Hematopoietic multipotent progenitor cell treated with erythropoietin and hydrocortisone succinate and interleukin-3 and kit ligand, for 8 days (in vitro differentiated cells): ENCODE results near the gene REP15.
"Not testable (repeated sequence)": the region's sequence is repeated elsewhere in the genome, so short reads cannot be mapped to it uniquely, and the experiment has no call there.

Experiments used
- DNase-seq: peaks from one replicate; pipeline ENCODE4 v3.0.0-alpha.2; 2015

REP15 gene, protein sequence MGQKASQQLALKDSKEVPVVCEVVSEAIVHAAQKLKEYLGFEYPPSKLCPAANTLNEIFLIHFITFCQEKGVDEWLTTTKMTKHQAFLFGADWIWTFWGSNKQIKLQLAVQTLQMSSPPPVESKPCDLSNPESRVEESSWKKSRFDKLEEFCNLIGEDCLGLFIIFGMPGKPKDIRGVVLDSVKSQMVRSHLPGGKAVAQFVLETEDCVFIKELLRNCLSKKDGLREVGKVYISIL

DNA sequence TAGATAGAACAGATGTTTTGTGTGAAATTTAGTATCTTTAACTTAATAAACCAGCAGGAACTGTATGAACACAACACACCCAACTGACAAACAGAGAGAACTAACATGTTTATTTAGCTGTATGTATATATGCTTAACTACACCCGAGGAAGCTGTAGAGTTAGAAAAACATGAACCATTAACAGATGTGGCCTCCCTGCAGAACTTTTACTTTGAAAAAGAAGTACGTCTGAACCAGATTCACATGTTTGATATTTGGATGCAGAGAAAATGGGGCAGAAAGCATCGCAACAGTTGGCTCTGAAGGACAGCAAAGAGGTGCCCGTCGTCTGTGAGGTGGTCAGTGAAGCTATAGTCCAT is at the start of gene REP15:
TSS of gene REP15 (plus strand) at position 155 of the 360 bp plus-strand sequence. CDS start at position 271, 116 bp downstream.
- DNase-seq: no peak

DNA sequence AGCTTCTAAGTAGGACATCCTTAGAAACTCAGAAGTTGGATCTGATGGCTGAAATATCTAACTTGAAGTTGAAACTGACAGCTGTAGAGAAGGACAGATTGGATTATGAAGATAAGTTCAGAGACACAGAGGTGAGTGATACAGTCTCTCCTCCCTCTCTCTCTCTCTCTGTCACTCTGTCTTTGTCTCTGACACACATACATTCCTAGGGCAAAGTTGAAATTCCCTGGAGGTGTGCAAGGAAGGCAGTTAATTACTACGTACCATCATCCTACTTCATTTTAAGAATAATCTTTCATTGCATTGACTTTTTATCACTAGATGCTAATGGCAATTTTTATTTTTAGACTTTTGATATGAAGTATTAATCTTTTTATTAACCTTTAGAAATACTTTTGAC is 46.2 kb upstream of the REP15 start:
- DNase-seq: no peak

DNA sequence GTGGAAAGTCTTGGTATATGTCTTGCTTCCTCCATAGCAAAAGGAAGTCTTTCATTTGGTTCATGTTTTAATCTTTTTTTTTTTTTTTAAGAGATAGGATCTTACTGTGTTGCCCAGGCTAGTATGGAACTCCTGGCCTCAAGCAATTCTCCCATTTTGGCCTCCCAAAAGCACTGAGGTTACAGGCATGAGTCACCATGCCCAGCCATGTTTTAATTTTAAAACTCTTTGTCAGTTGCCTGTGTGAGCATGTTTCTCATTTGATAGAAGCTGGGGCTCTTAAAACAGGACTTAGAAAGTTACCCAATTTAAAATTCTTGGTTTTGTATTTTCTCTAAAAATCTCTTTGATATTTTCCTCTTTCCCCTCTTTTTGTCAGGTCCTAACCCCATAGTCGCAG is 45.0 kb upstream of the REP15 start:
- DNase-seq: no peak

DNA sequence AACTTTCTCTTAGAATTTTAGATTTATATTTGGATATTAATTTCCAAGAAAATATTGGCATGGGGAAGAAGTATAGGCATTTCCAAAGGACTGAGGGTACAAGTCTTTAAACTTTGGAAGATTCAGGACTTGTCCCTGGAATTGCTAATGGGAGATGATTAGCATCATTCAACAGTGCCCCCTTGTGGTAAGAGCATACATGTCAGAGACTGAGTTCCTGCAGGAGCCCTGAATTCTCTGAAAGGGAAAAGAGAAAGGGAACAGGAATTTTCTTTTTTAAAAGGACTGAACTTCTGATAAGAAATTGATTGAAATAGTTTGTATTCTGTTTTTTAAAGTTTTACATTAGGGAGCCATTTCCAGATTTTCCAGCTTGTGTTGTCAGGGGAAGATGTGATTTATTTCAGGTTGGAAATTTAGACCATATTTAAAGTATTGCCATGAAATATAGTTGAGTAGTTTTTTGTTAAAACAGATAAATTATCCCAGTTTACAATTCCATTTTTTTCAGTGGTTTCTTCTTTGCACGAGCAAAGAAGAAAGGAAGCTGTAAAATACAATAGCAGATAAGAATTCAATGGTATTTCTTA is 44.0 kb upstream of the REP15 start:
- peak; percentile 67 for DNase-seq

- DNase-seq: no peak
Measured at GRCh38 chr12:27653661-27654060, 42.6 kb upstream of the REP15 start.

DNA sequence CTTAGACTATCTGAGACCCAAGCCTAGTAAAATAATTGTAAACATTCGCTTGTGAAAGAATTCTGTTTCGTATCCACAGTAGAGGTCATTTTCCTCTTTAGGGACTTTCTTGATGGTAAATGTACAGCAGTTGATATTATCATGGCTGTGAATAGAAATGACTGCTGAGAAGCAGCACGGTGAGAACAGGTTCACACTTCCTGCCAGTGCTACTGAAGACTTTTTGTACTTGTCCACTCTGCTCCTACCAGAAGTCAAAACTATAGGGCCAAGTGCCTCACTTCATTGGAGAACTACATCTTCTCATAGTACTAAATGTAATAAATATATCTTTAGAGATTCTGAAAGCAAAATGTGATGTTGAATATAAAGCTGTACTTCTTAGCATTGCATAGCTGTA is 40.8 kb upstream of the REP15 start:
- DNase-seq: not testable (repeated sequence)

- no peak for DNase-seq
Measured at GRCh38 chr12:27657296-27657695, 39.0 kb upstream of the REP15 start.

DNA sequence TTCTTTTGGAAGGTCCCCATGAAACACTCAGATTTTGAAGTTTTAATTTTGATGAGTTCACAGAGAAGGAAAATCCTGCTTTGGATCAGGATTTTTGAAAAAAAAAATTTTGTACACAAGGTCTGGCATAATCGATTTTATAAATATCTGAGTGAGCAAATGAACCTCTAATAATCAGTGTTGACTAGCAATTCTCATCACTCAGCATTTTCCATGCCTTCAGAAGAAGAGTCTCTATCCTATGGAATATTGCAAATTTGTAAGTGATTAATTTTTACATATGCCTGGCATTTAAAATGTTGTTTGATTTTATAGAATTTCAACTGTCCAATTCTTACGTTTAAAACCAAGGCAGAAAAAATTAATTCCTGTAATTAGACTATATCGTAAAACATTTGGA is 30.5 kb upstream of the REP15 start:
- DNase-seq: no peak

- DNase-seq: no peak
Measured at GRCh38 chr12:27666510-27666909, 29.7 kb upstream of the REP15 start.

DNA sequence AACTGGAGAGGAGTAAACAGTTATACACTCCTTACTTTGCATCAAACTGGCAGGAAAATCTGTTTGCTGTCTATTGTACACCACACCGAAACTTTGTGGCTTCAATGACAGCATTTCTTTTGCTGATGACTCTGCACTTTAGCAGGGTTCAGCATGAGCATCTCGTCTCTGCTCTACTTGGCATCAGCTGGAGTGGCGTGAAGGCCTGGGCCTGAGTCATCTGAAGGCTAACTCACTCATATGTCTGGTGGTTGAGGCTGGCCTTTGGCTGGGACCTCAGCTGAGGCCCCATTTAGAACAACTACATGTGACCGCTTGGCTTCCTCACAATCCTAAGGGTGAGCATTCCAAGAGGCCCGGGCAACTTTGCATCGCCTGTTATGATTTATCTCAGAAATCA is 28.7 kb upstream of the REP15 start:
- DNase-seq: no peak

DNA sequence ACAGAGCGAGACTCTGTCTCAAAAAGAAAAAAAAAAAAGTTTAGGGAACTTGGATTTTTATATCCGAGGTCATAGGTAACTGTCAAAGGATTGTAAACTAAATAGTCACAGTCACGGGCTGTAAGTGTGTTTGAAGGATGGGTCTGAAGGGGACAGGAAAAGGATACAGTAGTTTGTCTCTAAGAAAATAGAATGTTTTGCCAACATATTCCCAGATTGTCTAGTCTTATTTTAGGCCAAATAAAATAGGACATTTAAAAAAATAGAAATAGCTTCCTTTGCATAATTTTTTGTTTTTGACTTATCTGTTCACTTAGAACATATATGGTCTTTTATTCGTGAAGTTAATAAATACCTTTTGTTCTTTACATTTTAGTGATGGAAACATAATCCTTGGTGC is 24.2 kb upstream of the REP15 start:
- no peak for DNase-seq

GRCh38 chr12:27672643-27673042 is 23.6 kb upstream of the REP15 start:
- DNase-seq: no peak

- DNase-seq: no peak
Measured at GRCh38 chr12:27673101-27673718, 23.0 kb upstream of the REP15 start.

DNA sequence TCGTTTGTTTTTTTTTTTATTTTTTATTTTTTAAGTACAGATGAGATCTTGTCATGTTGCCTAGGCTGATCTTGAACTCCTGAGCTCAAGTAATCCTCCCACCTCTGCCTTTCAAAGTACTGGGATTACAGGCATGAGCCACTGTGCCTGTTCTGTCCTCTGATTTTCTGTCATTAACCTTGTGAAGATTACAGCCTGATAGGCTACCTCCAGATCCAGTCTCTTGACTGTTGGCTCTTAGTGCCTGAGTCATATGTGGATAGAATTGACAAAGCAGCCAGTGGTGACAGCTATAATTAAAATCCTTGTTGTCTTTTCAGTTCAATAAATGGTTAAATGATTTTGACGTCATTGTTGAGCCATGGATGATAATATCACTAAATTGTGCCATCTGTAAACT is 21.3 kb upstream of the REP15 start:
- DNase-seq: no peak

DNA sequence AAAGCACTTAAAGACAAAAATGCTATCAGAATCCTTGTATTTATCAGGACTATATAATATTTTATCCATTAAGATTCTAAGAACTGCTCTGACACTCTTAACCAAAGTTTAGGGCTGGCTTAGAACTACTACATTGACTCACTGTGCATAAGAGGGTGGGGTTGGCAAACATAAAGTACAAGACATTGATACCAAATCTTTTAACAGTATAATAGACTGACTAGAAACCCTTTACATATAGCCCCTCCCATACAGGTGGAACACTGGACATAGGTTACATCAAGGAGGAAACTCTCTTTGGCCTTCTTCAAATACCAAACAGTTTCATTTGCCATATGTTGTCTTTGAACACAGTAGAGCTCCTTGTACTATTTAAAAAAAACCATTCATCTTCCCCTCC is 15.6 kb upstream of the REP15 start:
- DNase-seq: no peak

- no peak for DNase-seq
Measured at GRCh38 chr12:27682534-27682933, 13.7 kb upstream of the REP15 start.

DNA sequence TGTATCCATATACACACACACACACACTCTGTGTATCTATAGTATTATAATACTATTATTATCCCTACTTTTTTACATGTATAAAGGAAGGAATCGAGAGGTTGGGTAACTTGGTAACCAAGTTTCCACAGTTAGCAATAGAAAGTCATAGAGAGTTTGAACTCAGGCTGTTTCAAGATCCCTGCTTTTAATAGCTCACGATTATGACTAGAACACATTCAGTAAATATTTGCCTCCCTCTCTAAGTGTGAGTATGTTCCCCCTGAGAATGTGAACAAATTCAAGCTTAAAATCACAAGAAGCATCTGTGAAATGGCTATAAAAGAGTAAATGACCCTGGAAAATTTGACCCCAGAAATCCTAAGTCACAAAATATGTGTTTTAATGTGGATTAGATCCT is 11.0 kb upstream of the REP15 start:
- DNase-seq: no peak

DNA sequence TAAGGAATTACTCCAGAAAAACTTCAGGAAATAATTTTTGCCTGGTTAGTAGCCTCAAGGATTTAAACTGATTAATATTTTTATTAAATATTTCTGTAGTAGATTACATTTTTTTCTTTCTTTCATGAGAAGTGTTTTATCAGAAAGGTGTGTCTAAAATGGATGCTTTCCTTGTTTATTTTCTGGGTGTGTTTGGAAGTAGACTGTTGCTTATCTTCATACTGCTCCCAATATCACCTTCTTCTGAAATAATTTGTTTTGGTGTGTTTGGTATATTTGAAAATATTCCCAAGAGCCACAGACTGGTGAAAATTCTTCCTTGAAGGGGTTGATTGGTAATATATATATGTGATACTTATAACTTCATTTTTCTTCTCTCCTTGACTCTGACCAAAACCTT is 10.1 kb upstream of the REP15 start:
- no peak for DNase-seq

- DNase-seq: no peak
Measured at GRCh38 chr12:27688671-27689070, 7.6 kb upstream of the REP15 start.

DNA sequence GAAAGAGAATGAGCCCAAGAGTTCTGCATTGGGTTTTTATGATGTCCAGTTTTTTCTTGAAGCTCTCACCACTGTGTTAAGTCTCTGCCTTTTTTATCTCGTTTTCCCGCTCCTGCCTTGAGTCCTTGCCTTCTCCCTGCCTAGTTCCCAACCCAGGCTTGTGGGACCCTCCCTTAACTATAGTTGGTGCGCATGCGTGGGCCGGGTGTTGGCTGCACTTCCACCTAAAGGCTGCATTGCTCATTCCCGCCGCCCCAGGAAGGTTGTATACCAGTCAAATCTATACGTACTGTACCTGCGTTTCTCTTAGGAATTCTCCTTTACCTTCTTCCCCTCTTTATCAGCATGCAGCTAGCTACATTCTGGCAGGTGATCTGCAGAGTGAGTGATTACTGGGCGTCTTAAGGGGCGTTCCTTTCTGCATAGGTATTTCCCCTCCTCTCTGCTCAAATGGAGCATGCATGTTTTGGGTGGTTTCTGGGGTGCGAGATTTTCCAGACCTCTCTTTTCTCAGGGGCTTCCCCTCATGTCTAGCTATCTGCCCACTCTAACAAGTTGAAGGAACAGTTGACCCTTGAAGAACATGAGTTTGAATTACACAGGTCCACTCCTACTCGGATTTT is 6.6 kb upstream of the REP15 start:
- DNase-seq: no peak

DNA sequence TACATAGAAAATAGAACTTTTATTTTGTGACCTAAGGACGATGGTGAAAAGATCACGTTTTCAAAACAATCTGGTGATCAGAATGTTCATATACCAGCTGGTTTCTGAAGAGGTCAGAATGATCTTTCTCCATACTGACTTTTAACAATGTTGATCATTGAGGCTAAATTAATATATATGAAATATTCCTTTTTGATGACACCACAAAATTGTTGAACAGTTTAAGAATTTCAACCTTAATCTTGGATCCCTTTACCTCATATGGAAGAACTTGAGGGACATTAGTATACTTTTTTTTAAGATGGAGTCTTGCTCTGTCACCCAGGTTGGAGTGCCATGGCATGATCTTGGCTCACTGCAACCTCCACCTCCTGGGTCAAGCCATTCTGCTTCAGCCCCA is 2.8 kb upstream of the REP15 start:
- DNase-seq: no peak

DNA sequence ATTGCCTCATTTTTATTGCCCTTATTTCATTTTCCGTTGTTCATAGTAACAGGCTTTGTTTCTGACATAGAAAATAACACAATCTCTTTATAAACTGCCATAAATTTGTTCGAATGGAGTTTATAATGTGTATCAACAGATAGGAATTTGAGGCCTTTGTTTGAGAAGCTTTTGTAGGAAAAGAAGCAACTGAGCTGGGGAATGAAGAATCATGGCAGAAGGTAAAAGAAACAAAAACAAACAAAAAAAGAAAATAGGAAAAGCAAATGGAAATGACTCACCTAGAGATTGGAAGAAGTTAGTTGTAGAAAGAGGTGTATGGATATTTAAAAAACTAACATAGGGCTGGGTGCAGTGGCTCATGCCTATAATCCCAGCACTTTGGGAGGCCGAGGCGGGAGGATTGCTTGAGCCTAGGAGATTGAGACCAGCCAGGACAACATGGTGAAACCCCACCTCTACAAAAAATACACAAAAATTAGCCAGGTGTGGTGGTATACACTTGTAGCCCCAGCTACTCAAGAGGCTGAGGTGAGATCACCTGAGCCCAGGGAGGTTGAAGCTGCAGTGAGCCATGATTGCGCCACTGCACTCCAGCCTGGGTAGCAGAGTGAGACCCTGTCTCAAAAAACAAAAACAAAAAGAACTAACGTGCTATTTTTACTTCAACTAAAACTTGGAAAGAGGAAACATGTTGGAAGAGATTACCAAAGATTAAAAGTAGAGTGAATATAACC is 523 bp upstream of the REP15 start:
- no peak for DNase-seq

DNA sequence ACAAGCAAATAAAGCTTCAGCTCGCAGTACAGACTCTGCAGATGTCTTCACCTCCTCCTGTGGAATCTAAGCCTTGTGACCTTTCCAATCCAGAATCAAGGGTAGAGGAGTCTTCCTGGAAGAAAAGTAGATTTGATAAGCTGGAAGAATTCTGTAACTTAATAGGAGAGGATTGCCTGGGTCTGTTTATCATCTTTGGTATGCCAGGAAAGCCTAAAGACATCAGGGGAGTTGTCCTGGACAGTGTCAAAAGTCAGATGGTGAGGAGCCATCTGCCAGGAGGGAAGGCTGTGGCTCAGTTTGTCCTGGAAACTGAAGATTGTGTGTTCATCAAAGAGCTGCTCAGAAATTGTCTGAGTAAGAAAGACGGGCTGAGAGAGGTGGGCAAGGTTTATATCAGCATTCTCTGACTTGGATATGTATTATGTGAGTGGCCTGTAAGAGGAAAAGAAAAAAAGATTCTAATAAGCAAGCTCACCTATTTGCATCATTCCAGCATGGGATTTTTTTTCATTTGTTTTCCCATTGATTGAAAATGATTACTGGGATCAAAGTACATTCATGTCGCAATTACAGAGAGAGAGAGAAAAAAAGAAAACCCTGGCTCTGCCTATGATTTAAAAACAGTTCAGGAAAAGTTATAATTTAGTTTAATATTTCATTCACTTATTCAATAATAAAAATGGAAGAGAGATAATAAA is 767 bp downstream of the REP15 start:
- no peak for DNase-seq
